A673 (cell line): ENCODE results near the gene IKZF5. TPM values are rescaled to one million over a fixed set of nuclear protein-coding genes. Genes with fewer than 3 reads are reported as not detected.

ENCODE experiments used
- BruUV-seq: library from RNA; stranded (reverse); fragments of 400-500 nt; replicated peaks from 2 replicates; lab custom pipeline; 2021; lab: Mats Ljungman, UMichigan
- CTCF ChIA-PET: fragments of 300-600 bp; sonication (Branson Sonifier 250); formaldehyde crosslinking; loops from one replicate; lab custom pipeline; 2022; ENCODE audit warnings: antibody characterized with exemption; lab: Charles Lee
- POLR2A ChIA-PET: fragments of 300-600 bp; sonication (Branson Sonifier 250); formaldehyde crosslinking; loops from one replicate; lab custom pipeline; 2022; ENCODE audit warnings: antibody characterized with exemption; ENCODE audit not compliant: low non-redundant PET; lab: Charles Lee
- DNase-seq: peaks from one replicate; pipeline ENCODE4 v3.0.0-alpha.2; 2015; ENCODE audit warnings: low spot score
- H3K27ac ChIP-seq: fragments of 200-600 bp; sonication (generic); 2 replicates; pipeline ENCODE4 v1.5.1; 2016; ENCODE audit warnings: mixed run types, low read depth, mild to moderate bottlenecking, mixed read lengths, antibody characterized with exemption, low read length; ENCODE audit not compliant: poor library complexity, severe bottlenecking
- H3K27me3 ChIP-seq: fragments of 200-600 bp; sonication (generic); replicated peaks from 2 replicates; pipeline ENCODE4 v1.6.1; 2017; ENCODE audit warnings: mixed run types, low read depth, mild to moderate bottlenecking, mixed read lengths, antibody characterized with exemption, low read length; ENCODE audit not compliant: insufficient read depth, poor library complexity
- H3K36me3 ChIP-seq: fragments of 200-600 bp; sonication (generic); 2 replicates; pipeline ENCODE4 v1.6.1; 2016; ENCODE audit warnings: mixed run types, mild to moderate bottlenecking, mixed read lengths, antibody characterized with exemption, low read length; ENCODE audit not compliant: insufficient read depth, poor library complexity, severe bottlenecking
- H3K4me1 ChIP-seq: fragments of 200-600 bp; sonication (generic); 2 replicates; pipeline ENCODE4 v1.6.1; 2017; ENCODE audit warnings: mixed run types, mild to moderate bottlenecking, mixed read lengths, antibody characterized with exemption, low read length; ENCODE audit not compliant: insufficient read depth, poor library complexity, severe bottlenecking
- H3K4me3 ChIP-seq: fragments of 200-600 bp; sonication (generic); 2 replicates; pipeline ENCODE4 v1.5.1; 2016; ENCODE audit warnings: low read depth, mixed run types, mild to moderate bottlenecking, mixed read lengths, low read length; ENCODE audit not compliant: poor library complexity, severe bottlenecking
- H3K9me3 ChIP-seq: fragments of 200-600 bp; sonication (generic); 2 replicates; pipeline ENCODE4 v1.6.1; 2016; ENCODE audit warnings: mixed run types, low read depth, mild to moderate bottlenecking, mixed read lengths, antibody characterized with exemption, low read length; ENCODE audit not compliant: poor library complexity, severe bottlenecking
- CTCF ChIP-seq: fragments of 300-800, 200-600 bp; sonication (generic); conservative IDR thresholded peaks from 2 replicates; pipeline ENCODE4 v1.5.1; 2017; ENCODE audit warnings: low read depth, mild to moderate bottlenecking, antibody characterized with exemption, low read length, moderate library complexity, mixed read lengths
- EZH2 ChIP-seq: fragments of 200-600 bp; sonication (generic); IDR thresholded peaks from 2 replicates; pipeline ENCODE4 v1.6.1; 2017; ENCODE audit warnings: borderline replicate concordance, low read depth, mild to moderate bottlenecking, mixed read lengths, antibody characterized with exemption, low read length; ENCODE audit not compliant: poor library complexity, severe bottlenecking
- intact Hi-C: fragments of 100-400 bp; cut with micrococcal nuclease; formaldehyde crosslinking; loops from one replicate; pipeline ENCODE4 v1.10.0; 2022; ENCODE audit not compliant: unreplicated experiment
- total RNA-seq: library from RNA; stranded (reverse); gene quantifications from 2 replicates; pipeline ENCODE4 v1.2.3, GENCODE V29; 2021

IKZF5 gene
- total RNA-seq, 1 experiment from 2014 or later: 13.8 TPM

- Histone ChIP-seq H3K27me3 (no peaks in the 10 kb centered on the region), H3K4me1 (no peaks in the 10 kb centered on the region), H3K27ac (no peak overlapping the region), H3K36me3 (no peaks in the 10 kb centered on the region), H3K4me3 (no peak overlapping the region), H3K9me3 (no peaks in the 10 kb centered on the region)
- POLR2A ChIA-PET: no interaction called here
- no peak for DNase-seq
- intact Hi-C loops: no loop called here
- no peak for TF ChIP-seq EZH2
- TF ChIP-seq CTCF: no peak
- CTCF ChIA-PET: no interaction called here
- no TSS peak for BruUV-seq
These were observed 59.3 kb downstream of the IKZF5 start for GRCh38 chr10:122949296-122949695.

Other genes with a start within 250 kb of the IKZF5 start
- gene CUZD1, start 162.9 kb downstream of the IKZF5 start, total RNA-seq: 1.6 and 2.1 TPM in 2 replicates
- 7.0 and 8.0 TPM in 2 replicates for gene FAM24B, start 129.2 kb downstream of the IKZF5 start, total RNA-seq
- gene FAM24A, start 98.2 kb downstream of the IKZF5 start, total RNA-seq: not detected in 2 replicates
- gene C10orf88, start 54.6 kb downstream of the IKZF5 start, total RNA-seq: 14.2 and 17.7 TPM in 2 replicates
- gene PSTK, start 28.4 kb downstream of the IKZF5 start, total RNA-seq: 4.5 and 5.7 TPM in 2 replicates
- 20.4 and 27.8 TPM in 2 replicates for gene ACADSB, start 211 bp upstream of the IKZF5 start, total RNA-seq
- gene HMX3, start 127.2 kb upstream of the IKZF5 start, total RNA-seq: 0.26 TPM in 1 of 2 replicates, not detected in the other
- gene HMX2, start 139.3 kb upstream of the IKZF5 start, total RNA-seq: not detected in 2 replicates
- 196 and 207 TPM in 2 replicates for gene BUB3, start 145.6 kb upstream of the IKZF5 start, total RNA-seq